Natural killer cell (primary cell): ENCODE data around the gene TIRAP. TPM values are rescaled to one million over a fixed set of nuclear protein-coding genes. Genes with fewer than 3 reads are reported as not detected.

ENCODE experiments used
- ATAC-seq, 3 donors: fragments of 150-1000 bp in 2 of 3; fragments of 200-7000 bp in 1 of 3; cut with Tn5 transposase; 1 replicate in 1 of 3; 2 replicates in 2 of 3; pipeline ENCODE4 v1.10.0; 2021; ENCODE audit warnings: mild to moderate bottlenecking in 2 of 3, moderate library complexity in 2 of 3
- DNase-seq, 2 donors: peaks; one replicate each; pipeline versions ENCODE4 v3.0.0 to v3.0.0-alpha.2; 2013 to 2021; ENCODE audit warnings: mixed read lengths in 1 of 2
- H3K27ac ChIP-seq: one replicate; pipeline ENCODE4 v1.5.1; 2013; ENCODE audit warnings: mild to moderate bottlenecking, low read length
- H3K27me3 ChIP-seq: one replicate; pipeline ENCODE4 v1.6.1; 2013; ENCODE audit warnings: low read length; ENCODE audit not compliant: control insufficient read depth, insufficient read depth
- H3K36me3 ChIP-seq: one replicate; pipeline ENCODE4 v1.6.1; 2013; ENCODE audit warnings: low read length; ENCODE audit not compliant: control insufficient read depth, insufficient read depth
- H3K4me1 ChIP-seq: one replicate; pipeline ENCODE4 v1.6.1; 2013; ENCODE audit warnings: low read length; ENCODE audit not compliant: control insufficient read depth, insufficient read depth
- H3K4me3 ChIP-seq: one replicate; pipeline ENCODE4 v1.5.1; 2013; ENCODE audit warnings: low read length
- H3K9me3 ChIP-seq: one replicate; pipeline ENCODE4 v1.6.1; 2013; ENCODE audit warnings: low read length; ENCODE audit not compliant: control insufficient read depth, insufficient read depth
- H3K27ac Mint-ChIP-seq, 2 donors: one replicate each; pipeline ENCODE4 v1.8.0; 2022; ENCODE audit warnings: mild to moderate bottlenecking in 2 of 2, mixed read lengths in 2 of 2, moderate library complexity in 1 of 2
- H3K27me3 Mint-ChIP-seq, 2 donors: one replicate each; pipeline ENCODE4 v1.8.0; 2022; ENCODE audit warnings: low read depth in 2 of 2, mixed read lengths in 2 of 2
- H3K36me3 Mint-ChIP-seq: one replicate; pipeline ENCODE4 v1.8.0; 2022; ENCODE audit warnings: mixed read lengths
- H3K4me1 Mint-ChIP-seq, 2 donors: one replicate each; pipeline ENCODE4 v1.8.0; 2022; ENCODE audit warnings: mixed read lengths in 2 of 2
- H3K4me3 Mint-ChIP-seq: one replicate; pipeline ENCODE4 v1.8.0; 2022; ENCODE audit warnings: mild to moderate bottlenecking, moderate library complexity, mixed read lengths
- H3K9me3 Mint-ChIP-seq, 2 donors: one replicate each; pipeline ENCODE4 v1.8.0; 2022; ENCODE audit warnings: mixed read lengths in 2 of 2
- CTCF ChIP-seq: fragments of 200-600 bp; IDR thresholded peaks from one replicate; pipeline ENCODE4 v1.8.0; 2022; ENCODE audit warnings: antibody characterized with exemption
- WGBS: methylation state at CpG from one replicate; pipeline ENCODE4 v1.1.7; 2013; ENCODE audit warnings: missing lambda C conversion rate; ENCODE audit not compliant: insufficient coverage; 5-methylcytosine and 5-hydroxymethylcytosine counted together
- intact Hi-C: fragments of 100-400 bp; cut with micrococcal nuclease; formaldehyde crosslinking; loops from one replicate; pipeline ENCODE4 v1.14.2; 2022
- total RNA-seq, 4 donors: library from RNA; stranded (reverse); fragments of 120-200 nt in 1 of 4; gene quantifications; one replicate each; pipeline versions ENCODE4 v1.2.3 to v1.2.4, GENCODE V29; 2013 to 2022

Gene TIRAP
- total RNA-seq, 3 donors from 2014 or later (not counting 1 experiment from before 2014, with no cell fraction given): 14.5 to 24.0 (median 19.5) TPM

- H3K4me1 Mint-ChIP-seq: peaks cover 50 to 55% of the 10 kb centered on the region in 2 donors
- no peaks in the 10 kb centered on the region for H3K36me3 Mint-ChIP-seq
- intact Hi-C loops: loop anchor here (1.0 kb wide), 2 partner anchors 10 to 15 kb away; partner anchors contain the start of gene DCPS
- TF ChIP-seq CTCF: no peak
- ATAC-seq (peak; percentile 23 to 35 (median 25)), DNase-seq (no peak)
- H3K9me3 ChIP-seq: no peaks in the 10 kb centered on the region
- peak overlapping the region; percentile 92 to 99 for H3K27ac Mint-ChIP-seq
- H3K27me3 ChIP-seq: no peaks in the 10 kb centered on the region
- peak overlapping the region; percentile 83 for H3K4me3 Mint-ChIP-seq
- no peaks in the 10 kb centered on the region for H3K9me3 Mint-ChIP-seq
- no peaks in the 10 kb centered on the region for H3K27me3 Mint-ChIP-seq
- no peaks in the 10 kb centered on the region for H3K36me3 ChIP-seq
- H3K4me1 ChIP-seq: peaks cover 43% of the 10 kb centered on the region
- H3K27ac ChIP-seq: peak overlapping the region; percentile 79
- 61% methylated on average over 5 of the region's 5 CpGs for WGBS
- no peak overlapping the region for H3K4me3 ChIP-seq
These were observed 36.5 kb downstream of the TIRAP start for GRCh38 chr11:126319374-126319740.

GRCh38 chr11:126322996-126323395 lies 40.1 kb downstream of the TIRAP start:
- Mint-ChIP-seq H3K36me3 (no peaks in the 10 kb centered on the region), H3K27ac (no peak overlapping the region), H3K4me3 (no peak overlapping the region), H3K9me3 (no peaks in the 10 kb centered on the region), H3K4me1 (peaks cover 48 to 49% of the 10 kb centered on the region in 2 donors), H3K27me3 (no peaks in the 10 kb centered on the region)
- intact Hi-C loops: no loop called here
- no peaks in the 10 kb centered on the region for H3K9me3 ChIP-seq
- DNase-seq (no peak), ATAC-seq (no peak)
- no peaks in the 10 kb centered on the region for H3K36me3 ChIP-seq
- TF ChIP-seq CTCF: no peak
- H3K4me1 ChIP-seq: peaks cover 34% of the 10 kb centered on the region
- no peaks in the 10 kb centered on the region for H3K27me3 ChIP-seq
- H3K4me3 ChIP-seq: no peak overlapping the region
- H3K27ac ChIP-seq: no peak overlapping the region
- WGBS: 88% methylated on average over 2 of the region's 3 CpGs

GRCh38 chr11:126327281-126328000 lies 44.5 kb downstream of the TIRAP start:
- no peaks in the 10 kb centered on the region for H3K36me3 ChIP-seq
- peaks cover 43% of the 10 kb centered on the region for H3K4me1 ChIP-seq
- H3K27ac Mint-ChIP-seq: peak overlapping the region; percentile 88 to 97
- ATAC-seq: no peak
- no peak overlapping the region for H3K4me3 ChIP-seq
- peak overlapping the region; percentile 58 for H3K4me3 Mint-ChIP-seq
- H3K4me1 Mint-ChIP-seq: peaks cover 46 to 47% of the 10 kb centered on the region in 2 donors
- no peak overlapping the region for H3K27ac ChIP-seq
- no peaks in the 10 kb centered on the region for H3K36me3 Mint-ChIP-seq
- WGBS: 95% methylated on average over 17 of the region's 17 CpGs
- H3K9me3 ChIP-seq: no peaks in the 10 kb centered on the region
- no peak for DNase-seq
- intact Hi-C loops: no loop called here
- H3K27me3 Mint-ChIP-seq: no peaks in the 10 kb centered on the region
- no peak for TF ChIP-seq CTCF
- no peaks in the 10 kb centered on the region for H3K27me3 ChIP-seq
- no peaks in the 10 kb centered on the region for H3K9me3 Mint-ChIP-seq

- peak overlapping the region; percentile 58 for H3K4me3 Mint-ChIP-seq
- H3K27ac Mint-ChIP-seq: peak overlapping the region; percentile 88 to 97
- Histone ChIP-seq H3K4me1 (peaks cover 49% of the 10 kb centered on the region), H3K27ac (no peak overlapping the region), H3K4me3 (no peak overlapping the region), H3K27me3 (no peaks in the 10 kb centered on the region), H3K9me3 (no peaks in the 10 kb centered on the region), H3K36me3 (no peaks in the 10 kb centered on the region)
- ATAC-seq (no peak), DNase-seq (no peak)
- intact Hi-C loops: loop anchor here (2.0 kb wide), 1 partner anchor 25 kb away; no protein-coding TSS in a partner anchor
- H3K4me1 Mint-ChIP-seq: peaks cover 52% of the 10 kb centered on the region in 2 donors
- no peaks in the 10 kb centered on the region for H3K36me3 Mint-ChIP-seq
- H3K9me3 Mint-ChIP-seq: no peaks in the 10 kb centered on the region
- no peak for TF ChIP-seq CTCF
- WGBS: 93% methylated on average over 20 of the region's 20 CpGs
- no peaks in the 10 kb centered on the region for H3K27me3 Mint-ChIP-seq
These were observed 45.1 kb downstream of the TIRAP start for GRCh38 chr11:126328001-126328390.
